NK-92 (cell line): Measurements from ENCODE around the gene MAPK14.
"Not testable (repeated sequence)": the region's sequence is repeated elsewhere in the genome, so short reads cannot be mapped to it uniquely, and the experiment has no call there.

Experiments used
- DNase-seq: peaks from one replicate; lab custom pipeline; 2025; ENCODE audit not compliant: unreplicated experiment; lab: John Stamatoyannopoulos, UW

The MAPK14 gene

GRCh38 chr6:36121787-36122494 lies 94.3 kb downstream of the MAPK14 start:
- DNase-seq: no peak

- no peak for DNase-seq
Observed at GRCh38 chr6:36122495-36123269, 95.1 kb downstream of the MAPK14 start.

GRCh38 chr6:36123270-36124139 lies 95.9 kb downstream of the MAPK14 start:
- DNase-seq: no peak

GRCh38 chr6:36124346-36124745 lies 96.7 kb downstream of the MAPK14 start:
- not testable (repeated sequence) for DNase-seq

GRCh38 chr6:36124881-36125280 lies 97.3 kb downstream of the MAPK14 start:
- DNase-seq: no peak

GRCh38 chr6:36125575-36125974 lies 98.0 kb downstream of the MAPK14 start:
- no peak for DNase-seq

- no peak for DNase-seq
Observed at GRCh38 chr6:36126121-36126520, 98.5 kb downstream of the MAPK14 start.

- DNase-seq: no peak
Observed at GRCh38 chr6:36126553-36127458, 99.2 kb downstream of the MAPK14 start.

GRCh38 chr6:36127462-36128016 lies 99.9 kb downstream of the MAPK14 start:
- DNase-seq: no peak

- no peak for DNase-seq
Observed at GRCh38 chr6:36128073-36128472, 100.5 kb downstream of the MAPK14 start.

GRCh38 chr6:36128793-36129192 lies 101.2 kb downstream of the MAPK14 start:
- DNase-seq: no peak

GRCh38 chr6:36129334-36129733 lies 101.7 kb downstream of the MAPK14 start:
- DNase-seq: not testable (repeated sequence)

- DNase-seq: no peak
Observed at GRCh38 chr6:36129941-36130666, 102.5 kb downstream of the MAPK14 start, which contains the start of gene MAPK13. TSS of gene MAPK13 (plus strand) at chr6:36130513. CDS start at chr6:36130583, 70 bp downstream.

- no peak for DNase-seq
Observed at GRCh38 chr6:36130667-36131510, 103.3 kb downstream of the MAPK14 start.

- DNase-seq: no peak
Observed at GRCh38 chr6:36131511-36132245, 104.1 kb downstream of the MAPK14 start.

GRCh38 chr6:36132246-36132895 lies 104.8 kb downstream of the MAPK14 start:
- DNase-seq: no peak

- DNase-seq: no peak
Observed at GRCh38 chr6:36133148-36133547, 105.5 kb downstream of the MAPK14 start.
